GM18526 (cell line): ENCODE results near the gene ZNF496.

Experiments
- POLR2A ChIP-seq: IDR thresholded peaks from 3 replicates; pipeline ENCODE4 v1.6.1; 2011; ENCODE audit not compliant: insufficient read length; ENCODE audit errors: extremely low read depth

The ZNF496 gene

DNA sequence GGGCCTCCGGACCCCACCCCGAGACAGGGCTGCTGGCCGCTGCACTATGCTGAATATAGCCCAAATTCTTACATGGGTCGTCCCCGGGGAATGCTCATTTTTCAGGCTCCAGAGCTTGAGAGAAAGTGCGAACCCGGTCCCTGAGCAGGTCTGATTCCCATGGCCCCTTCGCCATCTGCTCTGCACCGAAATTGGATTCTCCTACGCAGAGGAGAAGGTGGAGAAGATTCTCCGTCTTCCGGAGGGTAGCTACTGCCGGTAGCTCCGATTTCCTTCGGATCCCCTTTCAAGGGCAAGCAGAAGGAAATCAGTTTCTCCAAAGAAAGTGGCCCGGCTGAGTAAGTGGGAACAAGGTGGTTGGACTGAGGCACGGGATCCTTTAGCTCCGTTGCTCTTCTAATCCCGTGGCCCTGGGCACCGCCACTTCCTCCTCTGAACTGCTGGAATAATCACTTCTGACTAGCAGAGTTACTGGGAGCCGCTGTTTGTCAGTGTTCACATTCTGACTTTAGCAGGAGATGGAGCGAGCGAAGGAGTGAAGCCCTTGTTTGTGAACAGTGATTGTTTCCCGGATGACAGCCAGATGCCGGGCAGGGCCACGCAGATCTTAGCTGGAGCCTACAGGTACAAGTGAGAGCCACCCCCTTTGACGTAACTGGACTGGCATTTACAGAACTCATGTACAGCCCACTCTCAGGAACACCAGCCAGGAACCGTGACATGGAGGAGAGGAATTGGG, 1.1 kb upstream of the ZNF496 start:
- no peak for TF ChIP-seq POLR2A

- no peak for TF ChIP-seq POLR2A
These were observed 552 bp upstream of the ZNF496 start for GRCh38 chr1:247332215-247332622.

DNA sequence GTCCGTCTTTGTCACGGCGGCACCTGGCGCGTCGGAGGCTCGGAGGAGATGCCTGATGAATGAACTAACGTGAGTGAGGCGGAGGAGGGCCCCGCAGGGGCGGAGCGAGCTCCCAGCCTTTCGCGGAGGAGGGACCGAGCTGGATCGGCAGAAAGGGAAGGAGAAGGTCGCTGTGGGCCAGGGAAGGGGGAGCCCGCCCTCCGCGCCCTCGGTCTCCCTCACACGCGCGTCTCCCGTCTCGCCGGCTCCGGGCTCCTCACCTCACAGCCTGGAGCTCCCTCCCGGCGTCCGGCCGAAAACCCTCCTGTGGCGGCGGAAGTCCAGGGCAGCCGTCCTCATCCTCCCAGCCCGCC, 519 bp downstream of the ZNF496 start:
- peak; percentile 5 for TF ChIP-seq POLR2A

GRCh38 chr1:247330548-247331171, 1.0 kb downstream of the ZNF496 start:
- no peak for TF ChIP-seq POLR2A

DNA sequence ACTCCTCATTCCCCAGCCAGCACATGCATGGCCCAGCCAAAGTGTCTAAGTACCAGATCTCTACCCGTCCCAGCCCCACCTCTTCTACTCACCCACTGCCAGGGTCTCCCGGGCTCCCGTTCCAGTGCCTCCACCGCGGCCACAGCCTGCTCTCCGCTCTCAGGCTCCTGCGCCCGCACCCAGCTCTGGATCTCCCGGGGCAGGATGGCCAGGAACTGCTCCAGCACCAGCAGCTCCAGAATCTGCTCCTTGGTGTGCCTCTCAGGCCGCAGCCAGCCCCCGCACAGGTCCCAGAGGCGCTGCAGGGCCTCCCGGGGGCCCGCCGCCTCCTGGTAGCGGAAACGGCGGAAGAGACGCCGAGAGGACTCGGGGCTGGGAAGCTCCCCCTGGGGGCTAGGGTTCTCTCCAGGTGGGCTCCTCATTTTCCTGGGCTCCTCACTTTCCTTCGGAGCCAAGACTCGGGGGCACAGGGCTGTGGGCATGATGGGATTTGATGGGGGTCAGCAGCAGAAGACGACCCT, 2.5 kb downstream of the ZNF496 start:
- TF ChIP-seq POLR2A = no peak

GRCh38 chr1:247328311-247328710, 3.4 kb downstream of the ZNF496 start:
- no peak for TF ChIP-seq POLR2A

DNA sequence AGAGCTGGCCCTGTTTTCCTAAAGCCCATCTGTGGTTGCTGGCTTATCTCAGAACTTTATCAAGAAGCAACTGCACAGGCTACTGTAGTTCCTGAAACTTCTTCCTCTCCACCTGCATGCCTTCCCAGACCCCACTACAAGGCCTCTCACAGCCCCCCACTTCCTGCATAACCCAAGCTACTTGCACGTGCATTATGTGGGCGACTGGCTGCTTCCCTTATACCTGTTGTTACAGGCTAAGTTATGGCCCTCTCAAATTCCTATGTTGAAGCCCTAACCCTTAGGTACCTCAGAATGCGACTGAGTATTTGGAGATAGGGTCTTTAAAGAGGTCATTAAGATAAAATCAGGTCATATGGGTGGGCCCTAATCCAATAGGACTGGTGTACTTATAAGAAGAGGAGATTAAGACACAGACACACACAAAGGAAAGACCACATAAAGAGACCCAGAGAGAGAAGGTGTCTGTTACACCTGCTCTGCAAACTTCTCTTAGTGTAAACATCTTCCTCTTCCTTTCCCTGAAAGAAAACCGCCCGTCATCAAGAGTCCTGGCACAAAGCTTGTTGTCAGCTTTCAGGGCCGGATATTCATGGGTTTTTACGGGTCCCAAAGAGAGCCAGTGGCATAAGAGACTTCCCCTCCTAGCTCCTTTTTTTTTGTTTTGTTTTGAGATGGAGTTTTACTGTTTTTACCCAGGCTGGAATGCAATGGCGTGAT, 5.1 kb downstream of the ZNF496 start:
- TF ChIP-seq POLR2A = no peak

DNA sequence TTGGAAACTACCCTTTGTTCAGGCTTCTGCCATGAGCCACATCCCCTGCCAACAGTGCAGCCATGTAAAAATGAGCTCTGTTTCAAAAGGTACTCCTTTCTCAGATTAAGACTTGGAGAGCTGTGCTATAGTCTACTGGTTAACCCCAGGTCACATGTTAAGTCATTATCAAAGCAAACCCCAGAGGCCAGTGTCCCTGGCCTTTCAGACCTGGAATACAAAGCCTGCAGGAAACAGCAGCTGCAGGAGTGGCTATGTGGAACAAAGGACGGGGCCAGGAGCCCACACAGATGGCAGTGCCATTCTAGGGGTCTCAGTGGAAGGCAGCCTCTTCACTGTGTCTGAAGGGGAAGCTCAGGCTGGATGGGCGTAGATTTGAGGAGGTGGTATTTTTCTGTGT, 6.7 kb downstream of the ZNF496 start:
- no peak for TF ChIP-seq POLR2A

- no peak for TF ChIP-seq POLR2A
These were observed 7.4 kb downstream of the ZNF496 start for GRCh38 chr1:247324204-247324787.

- TF ChIP-seq POLR2A = no peak
These were observed 8.6 kb downstream of the ZNF496 start for GRCh38 chr1:247322849-247323586.

DNA sequence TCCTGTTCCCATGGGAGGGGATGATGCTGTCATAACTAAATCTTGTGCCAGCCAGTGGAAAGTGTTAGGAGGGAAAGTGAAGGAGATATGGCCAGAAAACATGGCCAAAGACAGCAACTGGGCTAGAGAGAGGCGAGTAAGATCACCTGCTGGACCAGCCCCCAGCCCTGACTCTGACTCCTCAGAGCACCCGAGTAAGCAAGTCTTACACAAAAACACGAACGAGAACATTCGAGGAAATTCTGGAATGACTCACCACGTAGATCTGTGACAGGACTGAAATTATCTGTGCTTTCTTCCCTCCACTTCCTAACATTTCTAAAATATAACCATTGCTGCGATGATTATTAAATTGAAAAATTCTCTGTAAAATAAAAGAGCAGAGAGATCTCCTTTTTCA, 9.2 kb downstream of the ZNF496 start:
- no peak for TF ChIP-seq POLR2A

- TF ChIP-seq POLR2A = no peak
These were observed 14.0 kb downstream of the ZNF496 start for GRCh38 chr1:247317702-247318101.

DNA sequence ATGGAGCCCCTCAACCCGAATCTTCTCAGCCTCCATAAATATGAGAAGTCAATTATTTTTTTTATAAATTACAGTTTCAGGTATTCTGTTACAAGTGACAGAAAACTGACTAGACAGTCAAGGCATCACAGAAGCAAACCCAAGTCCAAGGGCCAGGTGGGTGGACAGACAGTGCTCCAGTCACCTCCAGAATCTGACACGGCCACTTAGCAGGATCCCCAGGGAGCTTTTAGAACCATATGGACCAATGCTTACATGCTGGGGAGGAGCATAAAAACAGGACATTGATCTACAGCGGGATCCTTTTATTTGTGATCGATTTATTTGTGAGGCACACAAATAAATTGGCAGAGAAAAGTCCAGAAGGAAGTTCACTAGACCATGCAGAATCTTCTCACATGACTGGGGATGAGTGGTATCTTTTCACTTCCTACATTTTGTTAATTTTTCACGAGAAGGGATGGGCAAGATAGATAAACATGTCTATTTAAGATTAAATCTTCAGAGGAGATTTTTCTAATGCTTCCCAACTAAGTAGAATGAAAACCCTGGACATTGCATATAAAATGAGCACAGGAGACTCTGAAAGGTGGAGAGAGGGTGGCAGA, 15.0 kb downstream of the ZNF496 start:
- no peak for TF ChIP-seq POLR2A

GRCh38 chr1:247304031-247304430, 27.6 kb downstream of the ZNF496 start:
- no peak for TF ChIP-seq POLR2A

DNA sequence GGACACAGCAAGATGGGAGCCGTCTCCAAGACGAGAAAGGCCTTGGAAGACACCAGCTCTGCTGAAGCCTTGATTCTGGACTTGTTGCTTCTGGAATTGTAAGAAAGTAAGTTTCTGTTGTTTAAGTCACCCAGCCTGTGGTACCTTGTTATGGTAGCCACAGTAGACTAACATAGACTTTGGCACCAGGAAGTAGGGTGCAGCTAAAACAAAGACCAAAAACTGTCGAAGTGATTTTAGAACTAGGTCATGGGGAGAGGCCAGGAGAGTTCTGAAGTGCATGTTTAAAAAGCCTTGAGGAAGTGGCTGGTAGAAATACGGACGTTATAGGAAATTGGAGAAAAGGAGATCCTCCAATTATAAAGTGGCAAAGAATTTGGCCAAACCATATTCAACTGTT, 28.5 kb downstream of the ZNF496 start:
- TF ChIP-seq POLR2A = no peak
